ENCODE results near the gene CBFA2T3.
"Not testable (repeated sequence)": the region's sequence is repeated elsewhere in the genome, so short reads cannot be mapped to it uniquely, and the experiment has no call there.

DNA sequence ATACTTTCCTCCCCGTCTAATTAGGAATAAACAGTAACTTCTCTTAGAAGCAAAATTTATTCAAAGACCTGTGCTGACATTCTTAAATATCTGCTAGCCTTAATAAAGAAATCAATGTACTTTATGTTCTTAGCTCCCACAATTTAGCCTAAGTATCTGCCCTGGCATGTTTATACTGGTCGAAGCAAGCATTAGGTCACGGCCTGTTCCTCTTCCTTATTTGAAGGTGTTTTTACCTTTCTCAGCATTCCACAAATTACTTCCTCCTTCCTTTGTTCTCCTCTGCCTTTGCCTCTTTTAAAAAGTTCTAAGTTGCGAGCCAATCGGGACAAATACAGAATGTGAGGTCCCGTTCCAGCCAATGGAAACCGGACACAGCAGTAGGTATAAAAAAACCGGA lies 58.1 kb downstream of the CBFA2T3 start:
- TF ChIP-seq, protein P1, sequence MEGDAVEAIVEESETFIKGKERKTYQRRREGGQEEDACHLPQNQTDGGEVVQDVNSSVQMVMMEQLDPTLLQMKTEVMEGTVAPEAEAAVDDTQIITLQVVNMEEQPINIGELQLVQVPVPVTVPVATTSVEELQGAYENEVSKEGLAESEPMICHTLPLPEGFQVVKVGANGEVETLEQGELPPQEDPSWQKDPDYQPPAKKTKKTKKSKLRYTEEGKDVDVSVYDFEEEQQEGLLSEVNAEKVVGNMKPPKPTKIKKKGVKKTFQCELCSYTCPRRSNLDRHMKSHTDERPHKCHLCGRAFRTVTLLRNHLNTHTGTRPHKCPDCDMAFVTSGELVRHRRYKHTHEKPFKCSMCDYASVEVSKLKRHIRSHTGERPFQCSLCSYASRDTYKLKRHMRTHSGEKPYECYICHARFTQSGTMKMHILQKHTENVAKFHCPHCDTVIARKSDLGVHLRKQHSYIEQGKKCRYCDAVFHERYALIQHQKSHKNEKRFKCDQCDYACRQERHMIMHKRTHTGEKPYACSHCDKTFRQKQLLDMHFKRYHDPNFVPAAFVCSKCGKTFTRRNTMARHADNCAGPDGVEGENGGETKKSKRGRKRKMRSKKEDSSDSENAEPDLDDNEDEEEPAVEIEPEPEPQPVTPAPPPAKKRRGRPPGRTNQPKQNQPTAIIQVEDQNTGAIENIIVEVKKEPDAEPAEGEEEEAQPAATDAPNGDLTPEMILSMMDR (IDR thresholded peaks at IDR 0.05; ENCODE audit: borderline replicate concordance, extremely low read depth, low read length, poor library complexity, severe bottlenecking), result not testable (repeated sequence)
- not testable (repeated sequence) for TF ChIP-seq EZH2 (IDR thresholded peaks at IDR 0.05; ENCODE audit: borderline replicate concordance, low read depth, low read length, severe bottlenecking)

Measured in DND-41 (cell line).